Mononuclear cell (primary cell): ENCODE measurements around the gene NOCT. TPM values are rescaled to one million over a fixed set of nuclear protein-coding genes. Genes with fewer than 3 reads are reported as not detected.
"Not testable (repeated sequence)": the region's sequence is repeated elsewhere in the genome, so short reads cannot be mapped to it uniquely, and the experiment has no call there.

Experiments
- H3K27me3 ChIP-seq: 2 replicates; pipeline ENCODE4 v1.6.0; 2011; ENCODE audit warnings: low read length, control low read depth; ENCODE audit not compliant: insufficient read depth
- H3K4me1 ChIP-seq: 2 replicates; pipeline ENCODE4 v1.5.1; 2011; ENCODE audit warnings: mild to moderate bottlenecking, low read length, control low read depth; ENCODE audit not compliant: insufficient read depth
- H3K4me3 ChIP-seq: 2 replicates; pipeline ENCODE4 v1.5.1; 2011; ENCODE audit warnings: mild to moderate bottlenecking, low read length, moderate library complexity
- H3K9me3 ChIP-seq: 2 replicates; pipeline ENCODE4 v1.5.1; 2011; ENCODE audit warnings: low read depth, mild to moderate bottlenecking, control low read depth, low read length
- total RNA-seq: library from RNA; depleted of rRNA; stranded (reverse); fragments of >200 nt; gene quantifications from one replicate; pipeline ENCODE4 v1.2.3, GENCODE V29; 2012

NOCT gene
- total RNA-seq, 1 donor = 69.6 TPM

DNA sequence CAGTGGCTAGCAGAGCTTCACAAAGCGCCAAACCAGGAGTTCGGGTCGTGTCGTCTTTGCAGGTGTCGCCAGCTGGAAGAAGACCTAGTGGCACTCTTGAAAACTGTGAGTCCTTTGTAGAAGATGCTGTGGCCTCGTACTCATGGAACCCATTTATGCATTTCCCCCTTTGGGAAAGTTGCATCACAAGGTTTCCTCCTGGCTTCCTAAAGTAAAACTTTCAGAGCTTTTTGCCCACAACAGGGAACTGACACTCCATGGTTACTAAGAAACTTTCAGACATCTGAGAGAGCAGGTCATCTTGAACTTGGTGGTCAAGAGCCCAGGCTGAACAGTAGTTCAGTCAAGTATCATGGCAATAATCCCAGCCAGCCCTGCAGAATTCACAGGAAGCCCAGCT lies 15.9 kb upstream of the NOCT start:
- no peak overlapping the region for H3K4me3 ChIP-seq
- no peaks in the 10 kb centered on the region for H3K27me3 ChIP-seq
- peaks cover 32% of the 10 kb centered on the region for H3K4me1 ChIP-seq
- H3K9me3 ChIP-seq = no peaks in the 10 kb centered on the region

DNA sequence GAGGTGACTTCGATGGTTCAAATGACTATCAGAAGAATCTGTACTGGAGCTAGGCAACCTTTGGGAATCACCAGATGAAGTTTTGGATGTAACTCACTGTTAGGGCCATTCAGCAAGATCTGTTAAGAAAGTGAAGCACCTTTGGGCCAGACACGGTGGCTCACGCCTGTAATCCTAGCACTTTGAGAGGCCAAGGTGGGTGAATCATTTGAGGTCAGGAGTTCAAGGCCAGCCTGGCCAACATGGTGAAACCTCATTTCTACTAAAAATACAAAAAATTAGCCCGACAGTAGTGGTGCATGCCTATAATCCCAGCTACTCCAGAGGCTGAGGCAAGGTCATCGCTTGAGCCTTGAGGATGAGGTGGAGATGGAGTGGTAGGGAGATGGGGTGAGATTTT lies 15.4 kb upstream of the NOCT start:
- H3K27me3 ChIP-seq, H3K9me3 ChIP-seq, H3K4me3 ChIP-seq: not testable (repeated sequence)
- peaks cover 32% of the 10 kb centered on the region for H3K4me1 ChIP-seq

DNA sequence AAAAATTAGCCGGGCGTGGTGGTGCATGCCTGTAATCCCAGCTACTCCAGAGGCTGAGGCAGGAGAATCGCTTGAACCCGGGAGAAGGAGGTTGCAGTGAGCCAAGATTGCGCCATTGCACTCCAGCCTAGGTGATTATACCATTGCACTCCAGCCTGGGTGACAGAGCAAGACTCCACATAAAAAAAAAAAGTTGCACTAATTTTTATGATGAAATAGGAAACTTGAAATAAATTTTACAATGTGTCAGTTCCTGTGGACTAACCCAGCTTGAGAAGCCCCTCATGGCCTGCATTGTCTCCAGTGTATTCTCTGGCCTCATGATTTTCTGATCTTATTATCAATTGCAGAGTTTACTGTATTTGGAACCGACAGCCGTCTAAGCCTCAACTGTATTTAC lies 14.2 kb upstream of the NOCT start:
- peaks cover 32% of the 10 kb centered on the region for H3K4me1 ChIP-seq
- not testable (repeated sequence) for H3K4me3 ChIP-seq, H3K9me3 ChIP-seq, H3K27me3 ChIP-seq

DNA sequence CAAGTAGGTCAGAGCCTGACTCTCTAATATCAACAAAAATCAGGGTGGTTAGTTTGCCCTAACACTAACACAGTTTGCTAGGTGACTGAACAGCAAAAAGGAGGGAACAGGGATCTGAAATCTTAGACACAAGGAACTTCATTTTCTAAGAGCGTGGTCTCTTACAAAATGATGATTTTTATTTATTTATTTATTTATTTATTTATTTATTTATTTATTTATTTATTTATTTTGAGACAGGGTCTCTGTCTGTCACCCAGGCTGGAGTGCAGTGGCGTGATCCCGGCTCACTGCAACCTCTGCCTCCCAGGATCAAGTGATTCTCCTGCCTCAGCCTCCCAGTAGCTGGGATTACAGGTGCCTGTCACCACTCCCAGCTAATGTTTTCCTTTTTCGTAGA lies 11.9 kb upstream of the NOCT start:
- not testable (repeated sequence) for H3K9me3 ChIP-seq, H3K27me3 ChIP-seq, H3K4me3 ChIP-seq
- H3K4me1 ChIP-seq = peaks cover 39% of the 10 kb centered on the region

DNA sequence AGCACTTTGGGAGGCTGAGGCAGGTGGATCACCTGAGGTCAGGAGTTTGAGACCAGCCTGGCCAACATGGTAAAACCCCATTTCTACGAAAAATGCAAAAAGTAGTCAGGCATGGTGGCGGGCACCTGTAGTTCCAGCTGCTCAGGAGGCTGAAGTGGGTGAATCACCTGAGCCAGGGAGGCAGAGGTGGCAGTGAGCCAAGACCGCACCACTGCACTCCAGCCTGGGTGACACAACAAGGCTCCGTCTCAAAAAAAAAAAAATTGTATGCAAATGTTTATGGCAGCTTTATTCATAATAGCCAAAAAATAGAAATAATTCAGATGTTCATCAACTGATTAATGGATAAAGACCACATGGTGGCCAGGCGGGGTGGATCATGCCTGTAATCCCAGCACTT lies 9.8 kb upstream of the NOCT start:
- no peak overlapping the region for H3K4me3 ChIP-seq
- H3K27me3 ChIP-seq = no peaks in the 10 kb centered on the region
- H3K9me3 ChIP-seq = no peaks in the 10 kb centered on the region
- peaks cover 22% of the 10 kb centered on the region for H3K4me1 ChIP-seq

DNA sequence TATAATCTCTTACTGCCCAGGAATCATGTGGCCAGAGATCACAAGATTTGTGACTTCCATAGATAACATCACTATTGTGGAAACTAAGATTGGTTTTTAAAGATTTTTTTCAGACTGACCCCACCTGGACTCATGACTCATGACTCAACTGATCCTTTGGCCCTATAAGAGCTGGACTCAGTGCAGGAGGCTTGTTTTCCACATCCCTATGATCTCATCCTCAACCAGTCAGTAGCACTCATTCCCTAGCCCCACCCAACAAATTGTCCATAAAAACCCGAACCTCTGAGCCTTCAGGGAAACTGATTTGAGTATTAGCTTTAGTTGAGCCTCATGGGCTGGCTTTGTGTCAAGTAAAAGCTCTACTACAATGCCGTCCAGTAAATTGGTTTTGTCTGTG lies 7.9 kb upstream of the NOCT start:
- no peaks in the 10 kb centered on the region for H3K27me3 ChIP-seq
- H3K4me3 ChIP-seq = no peak overlapping the region
- H3K4me1 ChIP-seq = peaks cover 10% of the 10 kb centered on the region
- no peaks in the 10 kb centered on the region for H3K9me3 ChIP-seq

DNA sequence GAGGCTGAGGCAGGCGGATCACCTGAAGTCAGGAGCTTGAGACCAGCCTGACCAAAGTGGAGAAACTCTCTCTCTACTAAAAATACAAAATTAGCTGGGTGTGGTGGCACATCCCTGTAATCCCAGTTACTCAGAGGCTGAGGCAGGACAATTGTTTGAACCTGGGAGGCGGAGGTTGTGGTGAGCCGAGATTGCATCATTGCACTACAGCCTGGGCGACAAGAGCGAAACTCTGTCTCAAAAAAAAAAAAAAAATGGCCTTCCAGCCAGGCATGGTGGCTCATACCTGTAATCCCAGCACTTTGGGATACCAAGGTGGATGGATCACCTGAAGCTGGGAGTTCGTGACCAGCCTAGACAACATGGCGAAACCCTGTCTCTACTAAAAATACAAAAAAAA lies 7.3 kb upstream of the NOCT start:
- H3K4me3 ChIP-seq, H3K27me3 ChIP-seq, H3K9me3 ChIP-seq, H3K4me1 ChIP-seq: not testable (repeated sequence)

DNA sequence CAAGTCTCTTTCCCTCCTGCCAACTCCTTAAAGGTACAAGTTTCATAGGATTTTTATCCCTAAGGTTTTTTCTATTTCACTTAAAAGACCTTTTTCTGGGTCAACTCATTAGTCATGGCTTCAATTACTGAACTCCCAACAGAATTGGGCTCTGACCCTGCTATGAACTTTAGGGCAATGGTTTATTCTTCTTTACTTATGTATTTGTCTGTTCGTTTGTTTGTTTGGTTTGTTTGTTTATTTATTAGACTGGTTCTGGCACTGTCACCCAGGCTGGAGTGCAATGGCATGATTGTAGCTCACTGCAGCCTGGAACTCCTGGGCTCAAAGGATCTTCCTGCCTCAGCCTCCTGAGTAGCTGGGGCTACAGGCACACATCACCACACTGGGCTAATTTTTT lies 5.9 kb upstream of the NOCT start:
- no peaks in the 10 kb centered on the region for H3K27me3 ChIP-seq
- no peak overlapping the region for H3K4me3 ChIP-seq
- H3K4me1 ChIP-seq = peaks cover 15% of the 10 kb centered on the region
- H3K9me3 ChIP-seq = no peaks in the 10 kb centered on the region

DNA sequence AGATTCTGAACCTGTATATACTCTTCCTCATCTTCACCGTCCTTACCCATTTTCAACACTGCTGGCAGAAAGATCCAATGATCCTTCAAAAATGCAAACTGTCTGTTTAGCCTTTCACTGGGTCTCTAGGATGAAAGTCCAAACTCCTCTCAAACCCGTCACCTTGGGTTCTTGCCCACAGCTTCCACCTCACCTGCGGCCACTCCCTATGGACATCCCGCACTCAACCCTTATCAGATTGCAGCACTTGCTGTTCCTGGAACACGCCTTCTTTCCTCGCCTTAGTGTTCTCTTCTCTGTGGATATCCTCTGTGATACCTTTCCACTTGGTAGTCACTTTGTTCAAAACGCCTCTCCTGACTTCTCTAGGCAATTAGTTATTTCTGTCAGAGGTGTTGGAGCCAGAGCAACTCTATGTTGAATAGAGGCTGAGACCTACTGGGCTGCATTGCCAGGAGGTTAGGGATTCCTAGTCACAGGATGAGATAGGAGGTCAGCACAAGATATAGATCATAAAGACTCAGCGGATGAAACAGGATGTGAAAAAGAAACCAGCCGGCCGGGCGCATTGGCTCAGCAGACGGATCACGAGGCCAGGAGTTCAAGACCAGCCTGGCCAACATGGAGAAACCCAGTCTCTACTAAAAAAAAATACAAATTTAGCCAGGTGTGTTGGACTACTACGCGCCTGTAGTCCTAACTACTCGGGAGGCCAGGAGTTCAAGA lies 4.2 kb upstream of the NOCT start:
- Histone ChIP-seq H3K4me1 (peaks cover 24% of the 10 kb centered on the region), H3K9me3 (no peaks in the 10 kb centered on the region), H3K27me3 (no peaks in the 10 kb centered on the region), H3K4me3 (no peak overlapping the region)

DNA sequence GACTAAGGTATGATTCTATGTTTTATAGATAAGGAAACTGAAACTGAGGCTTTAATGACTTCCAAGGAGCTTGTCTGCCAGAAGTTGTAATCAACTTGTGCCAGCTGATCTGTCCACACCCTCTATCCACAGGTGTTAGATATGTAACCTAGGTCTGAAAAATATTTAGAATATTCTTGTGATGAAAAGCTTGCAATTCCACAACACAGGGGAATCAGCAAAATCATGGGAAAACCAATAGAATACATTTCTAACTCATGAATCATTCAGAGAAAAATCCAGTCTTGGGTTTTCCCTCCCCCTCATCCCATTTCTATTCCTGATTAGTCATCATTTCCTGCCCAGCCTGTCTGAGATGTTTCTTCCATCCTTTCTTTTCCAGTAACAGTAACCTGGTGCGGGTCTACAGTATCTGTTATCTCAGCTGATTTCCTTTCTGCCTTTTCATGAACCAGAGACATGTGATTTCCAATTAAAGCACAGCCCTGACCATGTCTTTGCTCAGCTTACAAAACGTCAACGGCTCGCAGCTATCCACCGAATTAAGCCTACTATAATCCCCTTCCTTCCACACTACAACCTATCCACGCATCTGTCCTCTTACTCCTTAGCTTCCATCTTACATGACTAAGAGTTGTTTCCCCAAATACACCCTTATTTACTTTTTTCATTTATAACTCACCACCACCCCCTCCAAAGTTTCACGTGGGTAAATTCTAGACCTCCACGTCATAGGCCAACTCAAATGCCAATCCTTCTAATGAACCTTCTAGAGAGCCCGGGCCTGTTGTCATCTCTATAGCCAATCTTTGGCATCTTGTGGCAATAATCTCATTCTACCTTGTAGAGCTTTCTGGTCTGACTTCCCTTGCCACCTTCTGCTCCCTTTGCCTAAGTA lies 961 bp upstream of the NOCT start:
- Histone ChIP-seq H3K4me3 (peak overlapping the region; percentile 73), H3K9me3 (no peaks in the 10 kb centered on the region), H3K4me1 (peaks cover 48% of the 10 kb centered on the region), H3K27me3 (no peaks in the 10 kb centered on the region)

DNA sequence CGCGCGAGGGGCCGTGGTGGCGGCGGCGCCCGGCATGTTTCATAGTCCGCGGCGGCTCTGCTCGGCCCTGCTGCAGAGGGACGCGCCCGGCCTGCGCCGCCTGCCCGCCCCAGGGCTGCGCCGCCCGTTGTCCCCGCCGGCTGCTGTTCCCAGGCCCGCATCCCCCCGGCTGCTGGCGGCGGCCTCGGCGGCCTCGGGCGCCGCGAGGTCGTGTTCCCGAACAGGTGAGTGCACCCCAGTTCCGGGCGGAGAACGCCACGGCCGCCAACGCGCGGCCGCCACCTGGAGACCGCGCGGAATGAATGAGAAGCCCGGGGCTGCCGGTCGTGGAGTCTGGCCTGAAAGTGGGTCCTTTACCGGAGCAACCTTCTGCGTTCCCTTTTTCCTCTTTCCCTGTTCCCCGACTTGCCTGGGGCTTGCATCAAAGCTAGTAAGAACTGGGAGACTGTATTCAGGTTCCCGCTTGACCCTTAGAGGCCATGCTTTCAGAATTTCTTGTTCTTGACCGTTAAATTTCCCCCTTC lies 429 bp downstream of the NOCT start:
- Histone ChIP-seq H3K9me3 (no peaks in the 10 kb centered on the region), H3K27me3 (no peaks in the 10 kb centered on the region), H3K4me1 (peaks cover 53% of the 10 kb centered on the region), H3K4me3 (peak overlapping the region; percentile 73)

DNA sequence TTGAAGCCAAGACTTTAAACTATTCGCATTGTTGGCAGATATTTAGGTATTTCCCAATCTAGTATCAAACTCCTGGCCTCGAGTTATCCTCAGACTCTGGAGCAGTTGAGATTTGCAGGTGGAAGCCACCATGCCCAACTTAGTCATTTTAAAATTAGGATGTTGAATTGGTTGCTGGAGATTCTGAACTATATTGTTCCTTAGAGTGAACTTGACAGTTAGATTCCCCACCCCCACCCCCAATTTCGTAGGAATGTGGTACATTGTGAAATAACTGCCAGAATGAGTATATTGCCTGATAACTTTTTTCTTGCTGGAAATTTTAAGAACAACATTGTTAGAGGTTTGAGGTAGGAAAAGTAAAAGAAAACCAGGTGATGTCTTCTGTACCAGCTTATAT lies 2.3 kb downstream of the NOCT start:
- no peaks in the 10 kb centered on the region for H3K9me3 ChIP-seq
- no peak overlapping the region for H3K4me3 ChIP-seq
- peaks cover 53% of the 10 kb centered on the region for H3K4me1 ChIP-seq
- H3K27me3 ChIP-seq = no peaks in the 10 kb centered on the region

DNA sequence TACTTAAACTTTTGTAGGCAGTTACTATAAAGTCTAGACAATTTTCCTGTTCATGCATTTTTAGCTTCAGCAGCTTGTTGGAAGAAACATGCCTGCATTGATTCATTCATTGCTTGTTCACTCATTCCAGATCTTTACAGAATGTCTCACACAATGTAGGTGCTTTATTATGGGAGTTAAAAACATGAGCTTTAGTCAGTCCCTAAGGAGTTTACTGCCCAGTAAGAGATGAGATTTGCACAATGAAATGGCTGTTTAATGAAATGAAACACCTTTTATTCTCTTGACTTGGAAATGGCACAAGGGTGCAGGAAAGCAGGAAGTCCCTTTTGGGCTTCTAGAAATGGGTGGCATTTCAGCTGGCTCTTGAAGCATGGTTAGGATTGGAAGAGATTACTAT lies 2.9 kb downstream of the NOCT start:
- no peaks in the 10 kb centered on the region for H3K27me3 ChIP-seq
- peaks cover 53% of the 10 kb centered on the region for H3K4me1 ChIP-seq
- no peak overlapping the region for H3K4me3 ChIP-seq
- no peaks in the 10 kb centered on the region for H3K9me3 ChIP-seq

DNA sequence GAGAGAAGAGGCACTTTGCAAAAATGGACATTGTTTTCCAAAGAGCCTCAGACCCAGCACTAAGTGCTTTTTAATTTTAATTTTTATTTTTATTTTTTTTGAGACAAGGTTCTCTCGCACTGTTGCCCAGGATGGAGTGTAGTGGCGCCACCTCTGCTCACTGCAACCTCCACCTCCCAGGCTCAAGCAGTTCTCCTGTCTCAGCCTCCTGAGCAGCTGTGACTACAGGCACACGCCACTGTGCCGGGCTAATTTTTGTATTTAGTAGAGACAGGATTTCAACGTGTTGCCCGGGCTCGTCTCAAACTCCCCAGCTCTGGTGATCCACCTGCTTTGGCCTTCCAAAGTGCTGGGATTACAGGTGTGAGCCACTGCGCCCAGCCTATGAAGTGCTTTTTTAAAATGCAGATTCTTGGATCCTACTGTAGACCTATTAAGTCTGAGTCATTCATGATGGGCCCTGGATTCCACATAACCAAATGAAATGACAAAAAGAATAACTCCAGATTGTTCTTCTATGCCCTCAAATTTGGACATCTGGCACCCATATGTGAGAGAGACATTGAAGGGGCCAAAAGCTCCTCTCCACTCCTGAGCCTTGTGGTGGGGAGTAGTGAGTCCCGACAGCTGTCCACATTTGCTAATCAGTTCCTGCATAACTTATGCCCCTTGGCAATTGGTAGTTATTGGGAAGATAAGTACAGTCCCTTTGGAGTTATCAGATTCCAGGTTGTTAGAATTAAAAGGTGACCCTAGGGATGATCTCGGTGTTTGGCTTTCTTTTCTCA lies 3.6 kb downstream of the NOCT start:
- Histone ChIP-seq H3K4me1 (peaks cover 53% of the 10 kb centered on the region), H3K4me3 (no peak overlapping the region), H3K9me3 (no peaks in the 10 kb centered on the region), H3K27me3 (no peaks in the 10 kb centered on the region)

DNA sequence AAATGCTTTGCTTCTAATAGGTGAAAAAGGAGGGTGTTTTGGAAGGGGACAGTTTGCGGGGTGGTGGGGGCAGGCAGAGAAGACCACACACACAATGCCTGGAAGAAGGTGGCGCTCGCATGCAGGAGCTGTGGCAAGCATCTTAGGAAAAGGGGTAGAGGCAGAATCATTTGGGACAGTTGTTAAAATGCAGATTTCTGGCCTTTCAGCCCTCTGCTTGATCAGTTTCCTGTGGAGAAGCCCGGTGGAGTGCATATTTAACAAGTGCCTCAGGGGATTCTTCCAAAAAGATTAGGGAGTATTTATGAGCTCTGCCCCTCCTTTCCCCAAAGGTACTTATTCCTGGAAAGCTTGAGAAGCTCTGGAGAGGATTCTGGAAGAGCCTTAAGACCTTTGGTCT lies 4.8 kb downstream of the NOCT start:
- no peaks in the 10 kb centered on the region for H3K9me3 ChIP-seq
- no peak overlapping the region for H3K4me3 ChIP-seq
- H3K27me3 ChIP-seq = no peaks in the 10 kb centered on the region
- H3K4me1 ChIP-seq = peaks cover 41% of the 10 kb centered on the region
